Ishikawa (cell line): Measurements from ENCODE around the gene DCLRE1A.

Experiments
- CEBPB ChIP-seq: IDR thresholded peaks from 2 replicates; pipeline ENCODE4 v1.6.1; 2012
- CREB1 ChIP-seq: IDR thresholded peaks from 2 replicates; pipeline ENCODE4 v1.6.1; 2012; ENCODE audit warnings: low read depth
- EGR1 ChIP-seq: IDR thresholded peaks from 2 replicates; pipeline ENCODE4 v1.6.1; 2012
- EP300 ChIP-seq: IDR thresholded peaks from 2 replicates; pipeline ENCODE4 v1.6.1; 2012; ENCODE audit warnings: borderline replicate concordance
- FOXM1 ChIP-seq: IDR thresholded peaks from 2 replicates; pipeline ENCODE4 v1.6.1; 2012; ENCODE audit warnings: low read depth, borderline replicate concordance
- NFIC ChIP-seq: IDR thresholded peaks from 2 replicates; pipeline ENCODE4 v1.6.1; 2012
- RAD21 ChIP-seq: IDR thresholded peaks from 2 replicates; pipeline ENCODE4 v1.6.1; 2012; ENCODE audit warnings: low read depth
- REST ChIP-seq: IDR thresholded peaks from 2 replicates; pipeline ENCODE4 v1.6.1; 2012; ENCODE audit warnings: low read depth, mild to moderate bottlenecking
- TAF1 ChIP-seq: IDR thresholded peaks from 2 replicates; pipeline ENCODE4 v1.6.1; 2012; ENCODE audit warnings: low read depth, mild to moderate bottlenecking
- TCF12 ChIP-seq: IDR thresholded peaks from 2 replicates; pipeline ENCODE4 v1.6.1; 2012; ENCODE audit warnings: low read depth
- TEAD4 ChIP-seq: IDR thresholded peaks from 2 replicates; pipeline ENCODE4 v1.6.1; 2012
- YY1 ChIP-seq: IDR thresholded peaks from 2 replicates; pipeline ENCODE4 v1.6.1; 2012; ENCODE audit warnings: low read depth
- ZBTB7A ChIP-seq: IDR thresholded peaks from 2 replicates; pipeline ENCODE4 v1.6.1; 2012; ENCODE audit warnings: low read depth
- TF ChIP-seq, protein P1 (sequence below): IDR thresholded peaks from 2 replicates; pipeline ENCODE4 v1.6.1; 2012
- TF ChIP-seq, protein P2 (sequence below): IDR thresholded peaks from 2 replicates; pipeline ENCODE4 v1.6.1; 2012

DCLRE1A gene

DNA sequence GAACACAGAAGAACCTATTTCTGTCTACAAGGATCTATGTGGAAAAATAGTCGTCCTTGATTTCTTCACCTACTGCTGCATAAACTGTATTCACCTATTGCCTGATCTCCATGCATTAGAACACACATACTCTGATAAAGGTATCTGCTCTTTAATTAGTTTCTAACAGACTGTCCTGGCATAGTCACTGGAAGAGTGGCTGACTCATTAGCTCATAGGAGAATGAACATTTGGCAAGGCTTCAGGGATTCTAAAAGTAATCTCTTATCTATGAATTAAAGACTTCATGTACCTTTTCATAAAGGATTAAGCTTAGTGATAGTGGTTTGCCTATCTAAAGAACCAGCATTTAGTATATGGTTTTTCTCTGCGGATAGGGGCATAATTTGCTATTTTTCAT, 4.7 kb upstream of the DCLRE1A start:
- TF ChIP-seq YY1, result no peak
- no peak for TF ChIP-seq REST
- TF ChIP-seq CEBPB, result no peak
- TF ChIP-seq ZBTB7A, result no peak
- TF ChIP-seq, protein P1, sequence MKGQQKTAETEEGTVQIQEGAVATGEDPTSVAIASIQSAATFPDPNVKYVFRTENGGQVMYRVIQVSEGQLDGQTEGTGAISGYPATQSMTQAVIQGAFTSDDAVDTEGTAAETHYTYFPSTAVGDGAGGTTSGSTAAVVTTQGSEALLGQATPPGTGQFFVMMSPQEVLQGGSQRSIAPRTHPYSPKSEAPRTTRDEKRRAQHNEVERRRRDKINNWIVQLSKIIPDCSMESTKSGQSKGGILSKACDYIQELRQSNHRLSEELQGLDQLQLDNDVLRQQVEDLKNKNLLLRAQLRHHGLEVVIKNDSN, result no peak
- TF ChIP-seq, protein P2, sequence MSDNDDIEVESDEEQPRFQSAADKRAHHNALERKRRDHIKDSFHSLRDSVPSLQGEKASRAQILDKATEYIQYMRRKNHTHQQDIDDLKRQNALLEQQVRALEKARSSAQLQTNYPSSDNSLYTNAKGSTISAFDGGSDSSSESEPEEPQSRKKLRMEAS, result no peak
- TF ChIP-seq EP300, result no peak
- TF ChIP-seq TCF12, result no peak
- TF ChIP-seq NFIC, result no peak
- no peak for TF ChIP-seq FOXM1
- no peak for TF ChIP-seq TAF1
- no peak for TF ChIP-seq CREB1

- TF ChIP-seq CREB1, result no peak
- no peak for TF ChIP-seq NFIC
- TF ChIP-seq FOXM1, result no peak
- no peak for TF ChIP-seq ZBTB7A
- no peak for TF ChIP-seq REST
- no peak for TF ChIP-seq TAF1
- TF ChIP-seq RAD21, result no peak
- TF ChIP-seq EGR1, result no peak
- TF ChIP-seq TCF12, result no peak
- TF ChIP-seq YY1, result no peak
- TF ChIP-seq TEAD4, result no peak
- no peak for TF ChIP-seq EP300
- TF ChIP-seq, protein P1, result no peak
Measured at GRCh38 chr10:113857210-113857609, 3.3 kb upstream of the DCLRE1A start.

GRCh38 chr10:113856563-113856962, 2.7 kb upstream of the DCLRE1A start:
- TF ChIP-seq, protein P2, result no peak
- TF ChIP-seq YY1 (no peak), TCF12 (no peak), EP300 (no peak), EGR1 (no peak), TEAD4 (no peak), TAF1 (no peak), CEBPB (no peak), REST (no peak), NFIC (no peak), ZBTB7A (no peak), CREB1 (no peak), RAD21 (no peak), FOXM1 (no peak)
- TF ChIP-seq, protein P1, result no peak
